SK-N-SH (cell line): ENCODE data around the gene COL23A1. TPM values are rescaled to one million over a fixed set of nuclear protein-coding genes. Genes with fewer than 3 reads are reported as not detected.

Experiments
- CTCF ChIA-PET: fragments of 300-600, 350-600 bp; formaldehyde crosslinking; extraction: SDS; loops from one replicate; lab custom pipeline; 2021; lab: Yijun Ruan, JAX
- POLR2A ChIA-PET: fragments of 350-600 bp; sonication (Branson Sonifier 250); formaldehyde crosslinking; extraction: SDS; loops from one replicate; lab custom pipeline; 2020; ENCODE audit warnings: antibody characterized with exemption, inconsistent platforms; lab: Yijun Ruan, JAX
- DNase-seq: peaks from one replicate; pipeline ENCODE4 v3.0.0; 2012
- H2AFZ ChIP-seq: fragments of 200-600 bp; sonication (generic); 2 replicates; pipeline ENCODE4 v1.8.1; 2016; ENCODE audit warnings: antibody characterized with exemption, mild to moderate bottlenecking, low read depth
- H3F3A ChIP-seq: fragments of 200-600 bp; sonication (generic); replicated peaks from 2 replicates; pipeline ENCODE3; 2016; ENCODE audit warnings: antibody characterized with exemption, mild to moderate bottlenecking; ENCODE audit not compliant: insufficient read depth
- H3K27ac ChIP-seq, 2 experiments: fragments of 200-500 bp in 1 of 2; fragments of 200-600 bp in 1 of 2; sonication (Bioruptor generic) in 1 of 2; sonication (generic), shearing (Covaris generic) in 1 of 2; 2 replicates each; pipeline versions ENCODE4 v1.5.1 to v1.6.1; 2014 to 2016; ENCODE audit warnings: low read depth in 2 of 2, inconsistent platforms in 1 of 2, low read length in 1 of 2, mild to moderate bottlenecking in 1 of 2, mixed read lengths in 1 of 2
- H3K27me3 ChIP-seq: fragments of 200-600 bp; sonication (generic), shearing (Covaris generic); 2 replicates; pipeline ENCODE4 v1.6.1; 2016; ENCODE audit warnings: mixed run types; ENCODE audit not compliant: insufficient read depth
- H3K36me3 ChIP-seq, 2 experiments: fragments of 200-500 bp in 1 of 2; fragments of 200-600 bp in 1 of 2; sonication (Bioruptor generic) in 1 of 2; sonication (generic) in 1 of 2; replicated peaks in 1 of 2; 2 replicates each; pipeline versions ENCODE3 to v1.5.1; 2014 to 2016; ENCODE audit warnings: low read length in 1 of 2, mild to moderate bottlenecking in 1 of 2; ENCODE audit not compliant: insufficient read depth in 2 of 2, control insufficient read depth in 1 of 2
- H3K4me1 ChIP-seq, 2 experiments: fragments of 200-500 bp in 1 of 2; fragments of 200-600 bp in 1 of 2; sonication (Bioruptor generic) in 1 of 2; sonication (generic), shearing (Covaris generic) in 1 of 2; 2 replicates each; pipeline versions ENCODE4 v1.5.1 to v1.6.1; 2014 to 2016; ENCODE audit warnings: low read depth in 1 of 2, low read length in 1 of 2, mixed run types in 1 of 2; ENCODE audit not compliant: insufficient read depth in 2 of 2, control insufficient read depth in 1 of 2
- H3K4me2 ChIP-seq: fragments of 200-600 bp; sonication (generic), shearing (Covaris generic); 2 replicates; pipeline ENCODE4 v1.6.1; 2017; ENCODE audit warnings: mixed run types
- H3K4me3 ChIP-seq, 2 experiments: fragments of 200-500 bp in 1 of 2; fragments of 200-600 bp in 1 of 2; sonication (Bioruptor generic) in 1 of 2; sonication (generic), shearing (Covaris generic) in 1 of 2; 2 replicates each; pipeline versions ENCODE4 v1.5.1 to v1.8.1; 2014 to 2016; ENCODE audit warnings: low read depth in 2 of 2, inconsistent platforms in 1 of 2, low read length in 1 of 2, mild to moderate bottlenecking in 1 of 2, mixed read lengths in 1 of 2, moderate library complexity in 1 of 2
- H3K79me2 ChIP-seq: fragments of 200-600 bp; sonication (generic); 2 replicates; pipeline ENCODE4 v1.8.1; 2017; ENCODE audit warnings: mild to moderate bottlenecking; ENCODE audit not compliant: insufficient read depth
- H3K9ac ChIP-seq: fragments of 200-600 bp; sonication (generic); 2 replicates; pipeline ENCODE4 v1.6.1; 2017; ENCODE audit warnings: mixed run types
- H3K9me2 ChIP-seq: fragments of 200-600 bp; sonication (generic); 2 replicates; pipeline ENCODE4 v1.6.1; 2017; ENCODE audit warnings: mixed run types
- H3K9me3 ChIP-seq: fragments of 200-600 bp; sonication (generic); 2 replicates; pipeline ENCODE4 v1.6.1; 2017; ENCODE audit warnings: mixed run types, mild to moderate bottlenecking, moderate library complexity
- H4K20me1 ChIP-seq: fragments of 200-600 bp; sonication (generic); 2 replicates; pipeline ENCODE4 v1.6.1; 2017; ENCODE audit warnings: mild to moderate bottlenecking, mixed run types; ENCODE audit not compliant: insufficient read depth
- EP300 ChIP-seq, 2 experiments: IDR thresholded peaks; 2 replicates each; pipeline versions ENCODE4 v1.4.0 to v1.6.1; 2012; ENCODE audit warnings: borderline replicate concordance in 1 of 2, low read depth in 1 of 2, low read length in 1 of 2
- FOSL2 ChIP-seq: IDR thresholded peaks from 2 replicates; pipeline ENCODE4 v1.4.0; 2012; ENCODE audit warnings: low read depth, mild to moderate bottlenecking, moderate library complexity, borderline replicate concordance
- FOXJ3 ChIP-seq: sonication (generic); formaldehyde crosslinking; IDR thresholded peaks from 2 replicates; pipeline ENCODE4 v1.5.1; 2020; ENCODE audit warnings: mild to moderate bottlenecking, missing genetic modification reagents
- MEF2A ChIP-seq: IDR thresholded peaks from 2 replicates; pipeline ENCODE4 v1.4.0; 2012; ENCODE audit warnings: low read depth, borderline replicate concordance
- SMC3 ChIP-seq: IDR thresholded peaks from 2 replicates; pipeline ENCODE4 v1.6.1; 2012; ENCODE audit warnings: low read depth, low read length, improper control_type of control experiment
- TAF1 ChIP-seq: IDR thresholded peaks from 2 replicates; pipeline ENCODE4 v1.6.1; 2012; ENCODE audit warnings: low read depth, mild to moderate bottlenecking, low read length, moderate library complexity, borderline replicate concordance
- WGBS: methylation state at CpG from one replicate; pipeline ENCODE4 v1.1.6; 2017; ENCODE audit warnings: low lambda C conversion rate; 5-methylcytosine and 5-hydroxymethylcytosine counted together
- polyA plus RNA-seq, 3 experiments: library from polyadenylated mRNA; depleted of rRNA; stranded (reverse); fragments of >200 nt; gene quantifications; 2 replicates each; pipeline ENCODE4 v1.2.3, GENCODE V29; 2012
- TF ChIP-seq, protein P1 (sequence below): fragments of 200-600 bp; sonication (generic); IDR thresholded peaks from 2 replicates; pipeline ENCODE4 v1.6.1; 2017; ENCODE audit warnings: antibody characterized with exemption, mild to moderate bottlenecking, moderate library complexity
- TF ChIP-seq, protein P2 (sequence below): IDR thresholded peaks from 2 replicates; pipeline ENCODE4 v1.6.1; 2012; ENCODE audit warnings: mild to moderate bottlenecking, low read depth, low read length, moderate library complexity
- TF ChIP-seq, protein P3 (sequence below): IDR thresholded peaks from 2 replicates; pipeline ENCODE4 v1.4.0; 2012; ENCODE audit warnings: low read depth
- TF ChIP-seq, protein P4 (sequence below): fragments of 150-350 bp; IDR thresholded peaks from 2 replicates; pipeline ENCODE4 v1.6.1; 2016; ENCODE audit warnings: mild to moderate bottlenecking, low read depth, low read length

The COL23A1 gene
- polyA plus RNA-seq, 1 of the 3 experiments (the other 2 are of a cell fraction): 0.10 TPM

DNA sequence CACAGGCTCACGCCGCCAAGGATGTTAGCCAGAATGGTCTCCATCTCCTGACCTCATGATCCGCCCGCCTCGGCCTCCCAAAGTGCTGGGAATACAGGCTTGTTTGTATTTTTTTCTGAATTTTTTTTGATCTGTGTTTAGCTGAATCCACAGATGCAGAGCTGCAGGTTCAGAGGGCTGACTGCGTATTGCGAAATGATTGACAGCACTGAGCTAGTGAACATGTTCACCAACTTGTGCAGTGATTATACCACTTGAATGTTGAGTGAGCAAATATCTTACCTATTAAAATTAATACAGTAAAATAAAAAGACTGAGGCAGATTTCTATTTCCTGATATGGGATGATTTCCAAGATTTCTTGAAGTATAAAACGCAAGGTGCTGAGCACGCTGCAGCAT, 234.5 kb downstream of the COL23A1 start (continued):
- TF ChIP-seq, protein P1, sequence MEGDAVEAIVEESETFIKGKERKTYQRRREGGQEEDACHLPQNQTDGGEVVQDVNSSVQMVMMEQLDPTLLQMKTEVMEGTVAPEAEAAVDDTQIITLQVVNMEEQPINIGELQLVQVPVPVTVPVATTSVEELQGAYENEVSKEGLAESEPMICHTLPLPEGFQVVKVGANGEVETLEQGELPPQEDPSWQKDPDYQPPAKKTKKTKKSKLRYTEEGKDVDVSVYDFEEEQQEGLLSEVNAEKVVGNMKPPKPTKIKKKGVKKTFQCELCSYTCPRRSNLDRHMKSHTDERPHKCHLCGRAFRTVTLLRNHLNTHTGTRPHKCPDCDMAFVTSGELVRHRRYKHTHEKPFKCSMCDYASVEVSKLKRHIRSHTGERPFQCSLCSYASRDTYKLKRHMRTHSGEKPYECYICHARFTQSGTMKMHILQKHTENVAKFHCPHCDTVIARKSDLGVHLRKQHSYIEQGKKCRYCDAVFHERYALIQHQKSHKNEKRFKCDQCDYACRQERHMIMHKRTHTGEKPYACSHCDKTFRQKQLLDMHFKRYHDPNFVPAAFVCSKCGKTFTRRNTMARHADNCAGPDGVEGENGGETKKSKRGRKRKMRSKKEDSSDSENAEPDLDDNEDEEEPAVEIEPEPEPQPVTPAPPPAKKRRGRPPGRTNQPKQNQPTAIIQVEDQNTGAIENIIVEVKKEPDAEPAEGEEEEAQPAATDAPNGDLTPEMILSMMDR: no peak
- TF ChIP-seq MEF2A (no peak), SMC3 (no peak), FOSL2 (no peak)
- TF ChIP-seq, all 33 proteins: peak for 0

DNA sequence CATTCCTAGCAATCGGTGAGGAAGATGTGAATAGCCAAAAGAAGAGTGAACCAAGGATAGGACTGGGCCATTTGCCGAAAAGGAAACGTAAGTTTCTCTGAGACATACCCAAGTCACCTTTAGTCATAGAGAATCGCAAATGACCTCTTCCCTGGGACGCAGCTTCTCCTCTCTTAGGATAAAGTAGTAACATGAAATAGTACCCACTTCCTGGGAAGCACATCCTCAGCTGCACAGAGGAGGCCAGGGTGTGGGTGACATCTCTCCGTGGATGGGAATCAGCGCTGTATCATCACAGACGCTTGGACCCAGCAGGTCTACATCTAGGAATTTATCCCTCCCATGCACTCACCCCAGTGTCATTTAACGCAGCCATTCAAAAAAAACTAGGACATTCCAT, 236.7 kb downstream of the COL23A1 start:
- WGBS: 62% methylated on average over 9 of the region's 9 CpGs
- no peak for DNase-seq

More for the DNA sequence above, 236.7 kb downstream of the COL23A1 start:
- Histone ChIP-seq H3K9me3 (no peaks in the 10 kb centered on the region), H3K9ac (no peak overlapping the region), H3K9me2 (no peaks in the 10 kb centered on the region), H2AFZ (no peak overlapping the region), H3K27ac (no peak overlapping the region), H3K36me3 (no peaks in the 10 kb centered on the region), H3F3A (no peaks in the 10 kb centered on the region), H3K27me3 (no peaks in the 10 kb centered on the region), H3K4me2 (no peak overlapping the region), H3K79me2 (no peaks in the 10 kb centered on the region), H3K4me3 (no peak overlapping the region), H4K20me1 (no peaks in the 10 kb centered on the region), H3K4me1 (peaks cover 0 to 52% of the 10 kb centered on the region in 2 experiments; a peak in 2 of 4 replicates)
- TF ChIP-seq FOXJ3 (CRISPR knock-in tag) (no peak), TAF1 (no peak), EP300 (IDR thresholded peaks at IDR 0.05; ENCODE audit: borderline replicate concordance in 1 of 2, low read depth in 1 of 2, low read length in 1 of 2) (no peak)
- TF ChIP-seq, protein P2, sequence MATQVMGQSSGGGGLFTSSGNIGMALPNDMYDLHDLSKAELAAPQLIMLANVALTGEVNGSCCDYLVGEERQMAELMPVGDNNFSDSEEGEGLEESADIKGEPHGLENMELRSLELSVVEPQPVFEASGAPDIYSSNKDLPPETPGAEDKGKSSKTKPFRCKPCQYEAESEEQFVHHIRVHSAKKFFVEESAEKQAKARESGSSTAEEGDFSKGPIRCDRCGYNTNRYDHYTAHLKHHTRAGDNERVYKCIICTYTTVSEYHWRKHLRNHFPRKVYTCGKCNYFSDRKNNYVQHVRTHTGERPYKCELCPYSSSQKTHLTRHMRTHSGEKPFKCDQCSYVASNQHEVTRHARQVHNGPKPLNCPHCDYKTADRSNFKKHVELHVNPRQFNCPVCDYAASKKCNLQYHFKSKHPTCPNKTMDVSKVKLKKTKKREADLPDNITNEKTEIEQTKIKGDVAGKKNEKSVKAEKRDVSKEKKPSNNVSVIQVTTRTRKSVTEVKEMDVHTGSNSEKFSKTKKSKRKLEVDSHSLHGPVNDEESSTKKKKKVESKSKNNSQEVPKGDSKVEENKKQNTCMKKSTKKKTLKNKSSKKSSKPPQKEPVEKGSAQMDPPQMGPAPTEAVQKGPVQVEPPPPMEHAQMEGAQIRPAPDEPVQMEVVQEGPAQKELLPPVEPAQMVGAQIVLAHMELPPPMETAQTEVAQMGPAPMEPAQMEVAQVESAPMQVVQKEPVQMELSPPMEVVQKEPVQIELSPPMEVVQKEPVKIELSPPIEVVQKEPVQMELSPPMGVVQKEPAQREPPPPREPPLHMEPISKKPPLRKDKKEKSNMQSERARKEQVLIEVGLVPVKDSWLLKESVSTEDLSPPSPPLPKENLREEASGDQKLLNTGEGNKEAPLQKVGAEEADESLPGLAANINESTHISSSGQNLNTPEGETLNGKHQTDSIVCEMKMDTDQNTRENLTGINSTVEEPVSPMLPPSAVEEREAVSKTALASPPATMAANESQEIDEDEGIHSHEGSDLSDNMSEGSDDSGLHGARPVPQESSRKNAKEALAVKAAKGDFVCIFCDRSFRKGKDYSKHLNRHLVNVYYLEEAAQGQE: no peak
- TF ChIP-seq, protein P3, sequence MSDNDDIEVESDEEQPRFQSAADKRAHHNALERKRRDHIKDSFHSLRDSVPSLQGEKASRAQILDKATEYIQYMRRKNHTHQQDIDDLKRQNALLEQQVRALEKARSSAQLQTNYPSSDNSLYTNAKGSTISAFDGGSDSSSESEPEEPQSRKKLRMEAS: no peak
- TF ChIP-seq, protein P4, sequence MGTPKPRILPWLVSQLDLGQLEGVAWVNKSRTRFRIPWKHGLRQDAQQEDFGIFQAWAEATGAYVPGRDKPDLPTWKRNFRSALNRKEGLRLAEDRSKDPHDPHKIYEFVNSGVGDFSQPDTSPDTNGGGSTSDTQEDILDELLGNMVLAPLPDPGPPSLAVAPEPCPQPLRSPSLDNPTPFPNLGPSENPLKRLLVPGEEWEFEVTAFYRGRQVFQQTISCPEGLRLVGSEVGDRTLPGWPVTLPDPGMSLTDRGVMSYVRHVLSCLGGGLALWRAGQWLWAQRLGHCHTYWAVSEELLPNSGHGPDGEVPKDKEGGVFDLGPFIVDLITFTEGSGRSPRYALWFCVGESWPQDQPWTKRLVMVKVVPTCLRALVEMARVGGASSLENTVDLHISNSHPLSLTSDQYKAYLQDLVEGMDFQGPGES: no peak
- CTCF ChIA-PET: no interaction called here
- POLR2A ChIA-PET: no interaction called here
